NCI-H1105 treated with DMSO at 0.1 percent for 48 hours (cell line): ENCODE data around the gene SPDYE6.
"Not testable (repeated sequence)": the region's sequence is repeated elsewhere in the genome, so short reads cannot be mapped to it uniquely, and the experiment has no call there.

ENCODE experiments used
- DNase-seq: peaks from one replicate; lab custom pipeline; 2025; lab: John Stamatoyannopoulos, UW

SPDYE6 gene

DNA sequence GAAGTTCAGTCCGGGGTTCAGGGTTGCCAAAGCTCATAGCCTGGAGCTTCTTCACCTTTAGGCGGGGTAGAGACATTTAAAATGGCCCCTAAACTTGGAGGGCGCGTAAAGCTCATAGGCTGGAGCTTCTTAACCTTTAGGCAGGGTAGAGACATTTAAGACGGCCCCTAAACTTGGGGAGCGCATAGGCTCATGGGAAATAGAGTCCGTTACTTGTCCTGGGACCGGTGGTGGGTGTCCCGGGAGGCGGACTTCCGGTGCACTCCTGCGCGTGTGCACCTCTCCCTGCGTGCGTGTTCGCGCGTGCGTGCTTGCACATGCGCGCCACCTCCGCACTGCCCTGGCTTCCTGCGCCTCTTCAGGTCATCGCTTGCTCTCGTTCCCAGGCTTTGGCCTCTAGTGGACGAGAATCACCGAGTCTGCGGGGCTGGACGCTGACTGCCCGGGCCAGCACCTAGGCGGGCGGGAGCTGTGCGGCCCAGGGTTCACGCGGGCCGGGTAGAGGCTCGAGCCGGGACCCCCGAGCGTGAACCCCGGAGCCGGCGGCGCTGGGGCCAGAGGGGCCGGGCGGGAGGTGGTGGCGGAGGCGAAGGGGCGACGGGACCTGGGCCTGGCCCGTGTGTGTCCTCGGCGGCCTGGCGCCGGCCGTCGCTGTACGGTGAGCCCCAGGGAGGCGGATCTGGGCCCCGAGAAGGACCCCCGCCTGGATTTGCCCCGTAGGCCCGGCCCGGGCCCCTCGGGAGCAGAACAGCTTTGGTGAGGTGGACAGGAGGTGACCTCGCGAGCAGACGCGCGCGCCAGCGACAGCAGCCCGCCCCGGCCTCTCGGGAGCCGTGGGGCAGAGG lies 7.5 kb upstream of the SPDYE6 start:
- DNase-seq, result peak; percentile 95

DNA sequence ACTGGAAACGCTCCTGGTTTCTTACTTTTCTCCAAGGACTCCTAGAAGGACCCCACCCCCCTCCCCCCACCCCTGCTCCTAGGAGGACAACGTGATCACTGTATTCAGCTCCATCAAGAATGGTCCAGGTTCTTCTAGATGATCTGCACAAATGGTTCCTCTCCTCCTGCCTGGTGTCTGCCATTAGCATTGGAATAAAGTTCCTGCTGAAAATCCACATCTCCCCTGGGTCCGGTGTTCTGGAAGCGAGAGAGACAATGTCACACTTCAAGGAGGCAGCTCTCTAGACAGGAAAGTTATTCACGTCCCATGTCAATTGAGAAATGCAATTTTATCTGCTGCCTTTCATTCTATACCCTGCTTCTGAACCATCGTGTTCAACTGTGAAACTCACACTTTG lies 9.3 kb downstream of the SPDYE6 start:
- not testable (repeated sequence) for DNase-seq

DNA sequence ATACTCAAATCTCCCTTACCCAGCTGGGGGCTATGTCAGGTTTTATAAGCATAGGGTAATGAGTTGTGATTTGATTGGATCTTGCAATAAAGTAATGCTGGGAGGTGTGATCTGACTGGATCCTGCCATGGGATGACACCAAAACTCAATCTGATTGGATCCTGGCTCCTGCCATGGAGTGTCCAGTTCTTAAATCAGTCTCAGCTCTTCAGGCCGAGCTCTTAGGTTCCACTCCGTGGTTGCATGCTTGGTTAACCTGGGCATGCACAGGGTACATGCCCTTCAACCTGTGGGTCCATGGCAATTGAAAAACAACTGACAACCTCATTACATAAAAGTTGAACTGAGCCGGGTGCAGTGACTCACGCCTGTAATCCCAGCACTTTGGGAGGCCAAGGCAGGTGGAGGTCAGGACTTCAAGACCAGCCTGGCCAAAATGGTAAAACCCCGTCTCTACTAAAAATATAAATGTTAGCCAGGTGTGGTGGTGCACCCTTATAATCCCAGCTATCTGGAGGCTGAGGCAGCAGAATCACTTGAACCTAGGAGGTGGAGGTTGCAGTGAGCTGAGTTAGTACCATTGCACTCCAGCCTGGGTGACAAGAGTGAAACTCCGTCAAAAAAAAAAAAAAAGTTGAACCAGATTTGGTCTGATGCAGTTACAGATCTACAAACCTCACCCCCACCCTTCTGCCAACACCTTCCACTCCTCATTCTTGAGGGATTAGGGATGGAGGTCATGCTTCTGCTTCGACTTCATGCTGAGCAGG lies 15.5 kb downstream of the SPDYE6 start:
- not testable (repeated sequence) for DNase-seq

DNA sequence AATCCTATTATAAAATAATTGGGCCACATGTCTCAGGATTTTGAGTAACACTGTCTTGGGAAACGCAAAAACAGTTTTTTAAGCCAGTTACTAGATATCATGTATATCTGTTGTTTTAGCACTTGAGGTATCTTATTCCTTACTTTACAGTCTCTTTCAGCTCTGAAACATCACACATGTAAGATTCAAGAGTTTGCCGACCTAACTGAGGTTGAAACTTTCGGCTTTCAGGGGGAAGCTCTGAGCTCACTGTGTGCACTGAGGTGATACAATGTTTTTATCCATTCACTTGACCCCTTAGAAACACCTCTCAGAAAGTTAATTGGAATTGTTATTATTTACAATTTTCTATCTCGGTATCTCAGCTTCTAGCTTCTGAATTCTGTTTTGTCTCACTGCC lies 18.8 kb downstream of the SPDYE6 start:
- DNase-seq, result not testable (repeated sequence)

DNA sequence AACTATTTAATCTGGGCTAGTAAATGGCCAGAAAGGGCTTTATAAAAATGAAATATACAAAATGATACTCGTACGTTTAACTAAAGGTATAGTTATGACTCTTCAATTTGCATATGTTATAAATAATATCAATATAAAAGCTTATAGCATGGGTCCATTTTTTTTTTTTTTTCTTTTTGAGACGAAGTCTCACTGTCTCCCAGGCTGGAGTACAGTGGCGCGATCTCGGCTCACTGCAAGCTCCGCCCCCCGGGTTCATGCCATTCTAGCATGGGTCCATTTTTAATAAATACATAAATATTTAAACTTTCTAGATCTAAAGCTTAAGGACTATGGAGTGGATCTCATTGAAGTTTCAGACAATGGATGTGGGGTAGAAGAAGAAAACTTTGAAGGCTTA lies 19.2 kb downstream of the SPDYE6 start:
- DNase-seq, result not testable (repeated sequence)

DNA sequence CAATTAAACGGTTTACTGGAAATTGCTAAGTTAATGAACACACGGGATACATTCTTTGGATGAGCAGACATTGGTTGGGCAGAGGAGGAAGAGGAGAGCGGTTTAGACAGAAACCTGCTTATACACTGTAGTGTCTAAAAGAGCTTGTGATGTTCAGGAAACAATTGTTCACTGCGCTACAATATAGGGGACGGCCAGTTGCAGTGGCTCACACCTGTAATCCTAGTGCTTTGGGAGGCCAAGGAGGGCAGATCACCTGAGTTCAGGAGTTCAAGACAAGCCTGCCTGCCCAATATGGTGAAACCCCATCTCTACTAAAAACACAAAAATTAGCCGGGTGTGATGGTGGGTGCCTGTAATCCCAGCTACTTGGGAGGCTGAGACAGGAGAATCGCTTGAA lies 20.7 kb downstream of the SPDYE6 start:
- not testable (repeated sequence) for DNase-seq

DNA sequence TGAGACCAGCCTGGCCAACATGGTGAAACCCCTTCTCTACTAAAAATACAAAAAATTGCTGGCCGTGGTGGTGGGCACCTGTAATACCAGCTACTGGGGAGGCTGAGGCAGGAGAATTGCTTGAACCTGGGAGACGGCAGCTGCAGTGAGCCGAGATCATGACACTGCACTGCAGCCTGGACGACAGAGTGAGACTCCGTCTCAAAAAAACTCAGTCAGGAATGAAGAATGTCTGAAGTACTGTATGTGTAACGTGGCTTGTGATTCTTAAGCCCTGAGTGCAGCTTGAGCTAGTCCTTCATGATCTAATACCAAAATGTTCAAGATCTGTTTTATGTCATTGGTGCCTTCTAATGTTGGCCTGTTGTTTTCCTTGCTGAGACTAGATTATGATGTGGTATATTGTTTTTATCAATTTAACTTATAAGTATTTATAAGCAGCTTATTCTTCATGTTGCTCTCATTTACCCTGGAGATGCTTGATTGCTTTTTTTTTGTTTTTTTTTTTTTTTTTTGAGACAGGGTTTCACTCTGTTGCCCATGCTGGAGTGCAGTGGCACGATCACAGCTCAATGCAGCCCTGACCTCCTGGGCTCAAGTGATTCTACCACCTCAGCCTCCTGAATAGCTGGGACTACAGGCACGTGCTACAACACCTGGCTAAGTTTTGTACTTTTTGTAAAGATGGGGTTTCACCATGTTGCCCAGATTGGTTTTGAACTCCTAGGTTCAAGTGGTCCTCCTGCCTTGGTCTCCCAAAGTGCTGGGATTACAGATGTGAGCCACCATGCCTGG lies 25.4 kb downstream of the SPDYE6 start:
- not testable (repeated sequence) for DNase-seq

DNA sequence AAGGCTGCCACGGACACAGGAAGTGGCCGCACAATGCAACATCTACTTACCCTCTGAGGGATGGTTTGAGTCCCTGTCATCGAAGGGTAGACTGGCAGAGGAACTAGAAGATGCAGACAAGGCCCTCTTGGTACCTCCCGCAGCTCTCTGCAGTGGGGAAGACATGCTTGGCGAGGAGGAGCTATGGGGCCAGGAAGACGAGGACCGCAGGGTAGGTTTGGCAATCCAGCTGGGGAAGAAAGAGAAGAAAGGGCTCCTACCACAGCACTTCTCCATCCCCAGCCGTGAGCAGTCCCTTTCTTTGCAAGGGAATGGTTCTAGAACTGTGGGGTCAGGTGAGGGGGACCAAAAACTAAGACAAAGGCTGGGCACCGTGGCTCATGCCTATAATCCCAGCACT lies 26.9 kb downstream of the SPDYE6 start:
- DNase-seq, result not testable (repeated sequence)

DNA sequence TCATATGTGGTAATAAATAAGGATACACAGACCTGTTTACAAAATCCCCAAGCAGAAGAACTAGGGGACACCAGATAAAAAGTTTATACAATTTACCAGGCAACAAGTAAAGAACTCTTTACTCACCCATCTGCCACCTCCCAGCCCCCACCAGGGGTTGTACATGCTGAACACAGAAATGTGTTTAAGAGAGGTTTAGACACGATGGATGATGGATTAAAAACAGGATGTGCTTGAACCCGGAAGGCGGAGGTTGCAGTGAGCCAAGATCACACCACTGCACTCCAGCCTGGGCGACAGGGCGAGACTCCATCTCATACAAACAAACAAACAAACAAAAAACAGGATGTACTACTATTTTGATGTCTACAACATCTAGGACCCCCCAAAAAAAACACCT lies 27.4 kb downstream of the SPDYE6 start:
- DNase-seq, result not testable (repeated sequence)

DNA sequence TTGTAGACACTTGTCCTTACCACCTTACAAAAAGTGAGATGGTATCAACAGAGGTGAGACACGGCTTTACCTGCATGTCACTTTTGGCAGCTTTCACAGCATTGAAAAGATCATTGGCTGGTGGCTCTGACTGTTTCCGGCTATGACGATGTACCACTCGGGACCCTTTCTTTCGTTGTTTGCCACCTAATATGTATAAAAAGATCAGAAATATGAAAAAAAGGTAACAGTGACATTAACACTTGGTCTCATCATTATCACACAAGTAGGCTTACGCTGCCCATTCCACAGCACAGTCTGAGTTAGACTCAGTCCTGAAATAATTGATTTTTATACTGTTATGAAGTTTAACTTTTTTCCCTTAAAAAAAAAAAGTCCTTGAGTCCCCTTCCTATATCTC lies 29.1 kb downstream of the SPDYE6 start:
- DNase-seq, result not testable (repeated sequence)

DNA sequence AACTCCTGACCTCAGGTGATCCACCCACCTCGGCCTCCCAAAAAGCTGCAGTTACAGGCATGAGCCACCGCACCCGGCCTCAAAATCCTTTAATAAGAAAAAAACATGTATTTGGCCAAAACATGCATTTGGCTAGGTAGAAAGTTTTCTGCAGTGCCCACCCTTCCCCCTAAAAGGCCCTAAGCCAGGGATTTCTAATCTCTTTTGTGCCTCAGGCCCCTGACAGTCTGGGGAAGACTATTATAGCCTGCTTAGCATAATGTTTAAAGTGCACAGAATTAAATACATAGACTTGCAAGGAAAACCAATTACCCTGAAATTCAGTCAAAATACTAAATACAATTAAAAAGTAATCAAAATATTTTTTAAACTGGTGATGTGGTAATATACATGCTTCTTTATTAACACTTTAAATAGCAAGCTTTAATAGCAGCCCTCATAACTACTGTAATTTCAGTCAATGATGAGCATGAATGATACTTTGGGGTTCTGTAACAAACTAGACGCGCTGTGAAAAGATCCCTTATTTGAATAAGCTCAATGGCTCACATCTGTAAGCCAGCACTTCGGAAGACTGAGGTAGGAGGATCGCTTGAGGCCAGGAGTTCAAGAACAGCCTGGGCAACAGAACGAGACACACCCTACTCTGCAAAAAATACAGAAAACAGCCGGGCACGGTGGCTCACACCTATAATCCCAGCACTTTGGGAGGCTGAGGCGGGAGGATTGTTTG lies 29.9 kb downstream of the SPDYE6 start:
- no peak for DNase-seq

DNA sequence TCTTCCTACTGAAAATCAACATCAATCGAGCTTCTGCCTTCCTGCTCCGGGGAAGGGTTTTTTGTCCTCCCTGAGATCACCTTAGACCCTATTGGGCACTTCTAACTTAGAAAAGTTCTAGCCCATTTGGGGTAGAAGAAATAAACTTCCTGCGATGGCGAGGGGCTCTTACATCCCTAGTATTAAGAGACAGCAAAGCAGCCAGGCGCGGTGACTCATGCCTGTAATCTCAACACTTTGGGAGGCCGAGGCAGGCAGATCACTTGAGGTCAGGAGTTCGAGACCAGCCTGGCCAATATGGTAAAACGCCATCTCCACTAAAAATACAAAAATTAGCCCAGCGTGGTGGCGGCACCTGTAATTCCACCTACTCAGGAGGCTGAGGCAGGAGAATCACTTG lies 31.1 kb downstream of the SPDYE6 start:
- DNase-seq, result not testable (repeated sequence)

DNA sequence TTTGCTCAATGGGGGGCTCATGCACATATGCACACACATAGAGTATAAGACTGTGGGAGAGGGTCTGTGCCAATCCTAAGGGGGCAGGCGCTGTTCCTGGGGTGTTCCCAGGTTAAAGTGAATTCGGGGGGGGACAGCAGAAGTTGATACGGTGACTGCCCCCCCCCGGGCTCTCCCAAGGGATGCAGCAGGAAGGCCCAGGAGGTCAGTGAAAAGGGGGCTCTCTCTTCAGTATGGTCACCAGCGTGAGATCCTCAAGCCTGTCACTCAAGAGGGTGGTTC lies 32.4 kb downstream of the SPDYE6 start:
- DNase-seq, result no peak

DNA sequence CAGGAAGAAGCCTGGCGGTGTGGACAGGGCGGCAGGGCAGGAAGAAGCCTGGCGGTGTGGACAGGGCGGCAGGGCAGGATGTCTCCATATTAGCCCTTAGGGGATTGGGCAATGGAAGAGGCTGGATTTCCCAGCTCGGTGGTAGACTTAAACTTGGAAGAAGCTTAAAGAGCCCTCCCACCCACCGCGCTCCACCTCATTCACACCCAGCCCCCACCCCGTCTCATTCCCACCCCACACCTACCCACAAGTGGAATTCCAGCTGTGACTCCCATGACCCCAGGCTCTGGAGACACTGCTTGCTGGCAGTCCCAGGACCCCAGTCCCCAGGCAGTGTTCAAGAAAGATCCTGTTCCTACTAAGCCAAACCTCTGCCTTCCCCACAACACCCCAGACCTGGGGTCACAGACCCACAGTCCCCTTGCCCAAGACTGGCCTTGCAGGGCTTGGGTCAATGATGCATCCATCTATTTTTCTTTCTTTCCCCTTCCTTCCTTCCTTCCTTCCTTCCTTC lies 34.0 kb downstream of the SPDYE6 start:
- DNase-seq, result no peak

DNA sequence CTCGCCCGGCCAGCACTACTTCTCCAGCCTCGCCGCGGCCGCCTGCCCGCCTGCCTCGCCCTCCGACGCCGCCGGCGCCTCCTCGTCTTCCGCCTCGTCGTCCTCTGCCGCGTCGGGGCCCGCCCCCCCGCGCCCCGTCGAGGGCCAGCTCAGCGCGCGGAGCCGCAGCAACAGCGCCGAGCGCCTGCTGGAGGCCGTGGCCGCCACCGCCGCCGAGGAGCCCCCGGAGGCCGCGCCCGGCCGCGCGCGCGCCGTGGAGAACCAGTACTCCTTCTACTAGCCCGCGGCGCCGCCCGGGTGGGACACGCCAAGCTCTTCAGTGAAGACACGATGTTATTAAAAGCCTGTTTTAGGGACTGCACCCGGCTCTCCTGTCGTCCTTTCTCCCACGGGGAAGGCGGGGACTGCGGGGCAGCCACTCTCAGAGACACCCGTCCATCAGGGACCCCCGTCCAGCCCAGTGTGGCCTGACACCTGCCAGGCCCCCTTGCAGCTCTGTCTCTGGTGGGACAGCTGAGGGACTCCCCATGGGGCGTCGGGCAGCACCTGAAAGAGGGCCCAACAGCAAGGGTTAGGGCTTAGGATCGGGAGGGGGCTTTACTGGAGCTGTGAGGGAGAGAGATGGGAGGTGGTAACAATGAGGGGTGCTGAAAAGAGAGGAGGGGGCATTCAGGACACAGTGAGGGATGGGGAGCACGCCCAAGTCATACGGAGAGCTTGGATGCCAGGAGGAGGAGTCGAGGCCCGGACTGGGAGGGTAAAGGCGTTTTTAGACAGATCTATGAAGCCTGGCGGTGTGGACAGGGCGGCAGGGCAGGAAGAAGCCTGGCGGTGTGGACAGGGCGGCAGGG lies 34.7 kb downstream of the SPDYE6 start:
- DNase-seq, result no peak

DNA sequence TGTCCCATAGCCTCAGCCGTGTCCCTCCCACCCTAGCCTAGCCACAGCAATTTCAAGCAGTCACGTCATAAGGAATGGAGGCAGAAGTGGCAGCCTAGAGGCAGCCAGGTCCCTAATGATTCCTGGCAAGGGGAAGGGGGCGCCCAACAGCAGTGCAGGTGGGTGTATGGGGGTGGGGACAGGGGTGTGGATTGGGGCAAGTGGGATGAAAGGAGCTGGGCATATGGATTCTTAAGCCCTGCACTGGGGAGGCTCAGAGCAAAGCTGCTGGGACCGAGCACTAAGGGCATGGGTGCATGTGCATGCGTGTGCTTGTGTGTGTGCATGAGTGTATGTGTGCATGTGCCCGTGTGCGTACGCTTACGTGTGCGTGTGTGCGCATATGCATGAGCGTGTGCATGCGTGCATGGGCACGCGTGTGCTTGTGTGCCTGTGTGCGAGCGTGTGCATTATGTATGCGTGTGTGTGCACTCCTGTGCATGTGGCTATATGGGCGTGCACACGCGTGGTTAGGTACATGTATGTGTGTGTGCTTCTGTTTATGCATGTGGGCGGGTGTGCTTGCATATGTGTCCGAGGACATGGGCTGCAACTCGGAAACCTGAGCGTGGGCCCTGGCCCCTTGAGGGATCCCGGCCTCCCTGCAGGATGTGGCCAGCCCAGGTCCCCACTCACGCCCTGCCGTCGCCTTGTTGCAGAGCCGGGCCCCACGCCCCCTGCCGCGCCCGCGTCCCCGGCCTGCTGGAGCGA lies 35.5 kb downstream of the SPDYE6 start:
- DNase-seq, result no peak

DNA sequence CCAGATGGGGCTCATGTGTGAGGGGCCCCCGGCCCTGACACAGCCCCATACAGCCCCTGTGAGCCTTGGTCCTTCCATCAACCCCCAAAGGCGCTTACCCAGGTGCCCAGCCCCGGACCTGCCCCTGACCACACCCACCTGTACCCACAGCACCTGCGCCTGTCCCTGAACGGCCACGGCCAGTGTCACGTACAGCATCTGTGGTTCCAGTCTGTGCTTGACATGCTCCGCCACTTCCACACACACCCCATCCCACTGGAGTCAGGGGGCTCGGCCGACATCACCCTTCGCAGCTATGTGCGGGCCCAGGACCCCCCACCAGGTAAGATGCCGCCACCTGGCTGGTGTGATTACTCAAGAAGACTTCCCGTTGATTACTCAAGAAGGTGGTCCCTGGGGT lies 36.1 kb downstream of the SPDYE6 start:
- DNase-seq, result no peak

DNA sequence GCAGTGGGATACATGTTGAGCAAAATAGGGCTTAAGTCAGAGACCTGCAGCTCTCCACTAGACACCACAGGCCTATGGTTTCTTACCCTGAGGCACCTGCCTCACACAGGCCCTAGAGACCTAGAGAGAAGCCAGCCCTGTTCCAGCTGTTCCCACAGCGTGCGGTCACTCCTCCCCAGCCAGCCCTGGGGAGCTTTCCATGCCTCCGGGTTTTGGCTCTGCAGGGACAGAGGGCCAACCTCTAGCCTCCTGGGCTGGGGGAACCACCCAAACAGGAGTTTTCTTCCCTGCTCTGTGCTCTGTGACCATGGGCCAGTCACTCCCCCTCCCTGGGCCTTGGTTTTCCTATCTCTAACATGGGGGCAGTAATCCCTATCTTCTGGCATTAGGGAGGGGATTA lies 36.6 kb downstream of the SPDYE6 start:
- DNase-seq, result no peak

DNA sequence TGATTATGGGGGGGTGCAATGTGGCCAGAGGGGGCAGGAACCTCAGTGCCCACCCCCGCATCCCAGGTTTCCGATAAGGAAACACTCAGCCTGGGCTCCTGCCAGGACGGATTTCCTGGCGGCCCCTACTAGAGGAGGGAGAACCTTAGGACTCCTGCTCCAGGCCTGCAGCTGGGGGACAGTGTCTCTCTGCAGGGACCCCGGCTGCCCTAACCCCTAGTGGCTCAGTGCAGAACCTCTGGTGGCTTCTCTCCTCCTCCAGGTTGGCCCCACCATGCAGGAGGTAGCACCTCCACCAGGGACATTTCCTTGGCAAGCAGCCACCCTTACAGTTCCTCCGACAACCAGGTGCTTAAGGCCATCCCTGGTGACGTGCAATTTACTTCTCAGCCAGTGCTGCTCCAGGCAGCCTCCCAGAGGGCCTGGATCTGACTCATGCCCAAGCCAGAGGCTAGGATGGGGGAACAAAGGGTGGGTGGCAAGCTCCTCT lies 37.7 kb downstream of the SPDYE6 start:
- peak; percentile 7 for DNase-seq
